Measurements from ENCODE around the gene ARMC5.

DNA sequence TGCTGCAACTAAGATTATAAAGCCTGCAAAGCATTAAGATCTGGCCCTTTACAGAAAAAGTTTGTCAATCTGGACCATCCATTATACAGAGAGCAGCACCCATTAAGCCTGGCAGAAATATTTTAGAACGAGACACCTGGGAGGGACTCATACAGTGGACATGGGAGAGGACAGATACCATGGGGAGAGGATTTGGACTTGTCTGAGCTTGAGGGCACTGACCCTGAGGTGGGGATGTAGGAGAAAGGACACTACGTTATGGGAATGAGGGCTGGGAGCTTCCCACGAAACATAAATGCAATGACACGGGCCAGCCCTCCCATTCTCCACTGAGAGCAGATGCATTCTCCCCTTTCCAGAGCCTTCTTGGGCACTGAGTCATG, 42.7 kb downstream of the ARMC5 start:
- TF ChIP-seq, protein P1, sequence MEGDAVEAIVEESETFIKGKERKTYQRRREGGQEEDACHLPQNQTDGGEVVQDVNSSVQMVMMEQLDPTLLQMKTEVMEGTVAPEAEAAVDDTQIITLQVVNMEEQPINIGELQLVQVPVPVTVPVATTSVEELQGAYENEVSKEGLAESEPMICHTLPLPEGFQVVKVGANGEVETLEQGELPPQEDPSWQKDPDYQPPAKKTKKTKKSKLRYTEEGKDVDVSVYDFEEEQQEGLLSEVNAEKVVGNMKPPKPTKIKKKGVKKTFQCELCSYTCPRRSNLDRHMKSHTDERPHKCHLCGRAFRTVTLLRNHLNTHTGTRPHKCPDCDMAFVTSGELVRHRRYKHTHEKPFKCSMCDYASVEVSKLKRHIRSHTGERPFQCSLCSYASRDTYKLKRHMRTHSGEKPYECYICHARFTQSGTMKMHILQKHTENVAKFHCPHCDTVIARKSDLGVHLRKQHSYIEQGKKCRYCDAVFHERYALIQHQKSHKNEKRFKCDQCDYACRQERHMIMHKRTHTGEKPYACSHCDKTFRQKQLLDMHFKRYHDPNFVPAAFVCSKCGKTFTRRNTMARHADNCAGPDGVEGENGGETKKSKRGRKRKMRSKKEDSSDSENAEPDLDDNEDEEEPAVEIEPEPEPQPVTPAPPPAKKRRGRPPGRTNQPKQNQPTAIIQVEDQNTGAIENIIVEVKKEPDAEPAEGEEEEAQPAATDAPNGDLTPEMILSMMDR (IDR thresholded peaks at IDR 0.05; ENCODE audit: insufficient read depth, low read depth, low read length) = no peak
- TF ChIP-seq EZH2 (IDR thresholded peaks at IDR 0.05; ENCODE audit: insufficient read depth, low read length) = no peak
